Liver (tissue), 9 donors: ENCODE results near the gene CSPG5. TPM values are rescaled to one million over a fixed set of nuclear protein-coding genes. Genes with fewer than 3 reads are reported as not detected.

Experiments
- DNase-seq: peaks from one replicate; pipeline ENCODE4 v3.0.0-alpha.2; 2017; ENCODE audit warnings: low spot score
- H3K27ac ChIP-seq, 2 donors: one replicate each; pipeline ENCODE4 v1.7.0; 2013; ENCODE audit warnings: inconsistent platforms in 2 of 2, low read length in 2 of 2, control low read depth in 1 of 2, low read depth in 1 of 2, mild to moderate bottlenecking in 1 of 2
- H3K27me3 ChIP-seq, 4 donors: one replicate each; pipeline versions ENCODE4 v1.6.1 to v1.7.0; 2013; ENCODE audit warnings: low read length in 3 of 4, inconsistent platforms in 1 of 4, mild to moderate bottlenecking in 1 of 4, moderate library complexity in 1 of 4; ENCODE audit not compliant: control insufficient read depth in 4 of 4, insufficient read depth in 4 of 4
- H3K36me3 ChIP-seq, 4 donors: one replicate each; pipeline versions ENCODE4 v1.6.1 to v1.7.0; 2013; ENCODE audit warnings: low read length in 3 of 4, mild to moderate bottlenecking in 3 of 4, low read depth in 1 of 4, moderate library complexity in 1 of 4; ENCODE audit not compliant: control insufficient read depth in 4 of 4, insufficient read depth in 3 of 4
- H3K4me1 ChIP-seq, 4 donors: one replicate each; pipeline versions ENCODE4 v1.6.1 to v1.7.0; 2013; ENCODE audit warnings: low read length in 3 of 4, mild to moderate bottlenecking in 3 of 4, moderate library complexity in 1 of 4; ENCODE audit not compliant: control insufficient read depth in 4 of 4, insufficient read depth in 4 of 4
- H3K4me3 ChIP-seq, 3 donors: one replicate each; pipeline versions ENCODE4 v1.6.1 to v1.7.0; 2013; ENCODE audit warnings: low read length in 3 of 3, control low read depth in 1 of 3, low read depth in 1 of 3, mild to moderate bottlenecking in 1 of 3
- H3K9ac ChIP-seq, 2 donors: one replicate each; pipeline ENCODE4 v1.7.0; 2013; ENCODE audit warnings: low read length in 2 of 2, mild to moderate bottlenecking in 2 of 2, moderate library complexity in 2 of 2, control low read depth in 1 of 2, low read depth in 1 of 2
- H3K9me3 ChIP-seq, 4 donors: one replicate each; pipeline versions ENCODE4 v1.6.1 to v1.7.0; 2013; ENCODE audit warnings: low read length in 3 of 4; ENCODE audit not compliant: control insufficient read depth in 4 of 4
- EGR1 ChIP-seq, 2 donors: IDR thresholded peaks; 2 replicates each; pipeline ENCODE4 v1.6.1; 2016 to 2018; ENCODE audit warnings: antibody characterized with exemption in 2 of 2, low read depth in 2 of 2
- FOXA1 ChIP-seq: IDR thresholded peaks from 2 replicates; pipeline ENCODE4 v1.6.1; 2016; ENCODE audit warnings: antibody characterized with exemption
- FOXA2 ChIP-seq: IDR thresholded peaks from 2 replicates; pipeline ENCODE4 v1.6.1; 2016; ENCODE audit warnings: antibody characterized with exemption
- GABPA ChIP-seq, 2 donors: IDR thresholded peaks in 1 of 2; conservative IDR thresholded peaks in 1 of 2; 2 replicates each; pipeline ENCODE4 v1.6.1; 2016; ENCODE audit warnings: antibody characterized with exemption in 2 of 2, mild to moderate bottlenecking in 1 of 2, moderate library complexity in 1 of 2
- HNF4A ChIP-seq, 2 donors: conservative IDR thresholded peaks; 2 replicates each; pipeline ENCODE4 v1.6.1; 2016; ENCODE audit warnings: antibody characterized with exemption in 2 of 2, mild to moderate bottlenecking in 2 of 2
- HNF4G ChIP-seq: IDR thresholded peaks from 2 replicates; pipeline ENCODE4 v1.6.1; 2016; ENCODE audit warnings: antibody characterized with exemption
- JUND ChIP-seq, 2 donors: IDR thresholded peaks; 2 replicates each; pipeline ENCODE4 v1.6.1; 2016; ENCODE audit warnings: antibody characterized with exemption in 2 of 2
- NR2F2 ChIP-seq: IDR thresholded peaks from 2 replicates; pipeline ENCODE4 v1.6.1; 2016; ENCODE audit warnings: antibody characterized with exemption
- RAD21 ChIP-seq, 2 donors: IDR thresholded peaks; 2 replicates each; pipeline ENCODE4 v1.6.1; 2016; ENCODE audit warnings: antibody characterized with exemption in 2 of 2, mild to moderate bottlenecking in 2 of 2
- RXRA ChIP-seq, 2 donors: IDR thresholded peaks; 2 replicates each; pipeline ENCODE4 v1.6.1; 2017 to 2018; ENCODE audit warnings: antibody characterized with exemption in 2 of 2, mild to moderate bottlenecking in 1 of 2
- SP1 ChIP-seq: IDR thresholded peaks from 2 replicates; pipeline ENCODE4 v1.6.1; 2018; ENCODE audit warnings: antibody characterized with exemption, mild to moderate bottlenecking
- TAF1 ChIP-seq: conservative IDR thresholded peaks from 2 replicates; pipeline ENCODE4 v1.6.1; 2016; ENCODE audit warnings: antibody characterized with exemption, mild to moderate bottlenecking
- YY1 ChIP-seq: IDR thresholded peaks from 2 replicates; pipeline ENCODE4 v1.6.1; 2016; ENCODE audit warnings: antibody characterized with exemption, mild to moderate bottlenecking
- WGBS: extraction: QIAGEN DNeasy Blood & Tissue Kit; methylation state at CpG from one replicate; pipeline ENCODE4 v1.1.7; 2013; 5-methylcytosine and 5-hydroxymethylcytosine counted together
- polyA plus RNA-seq, 2 donors: library from polyadenylated mRNA; stranded (reverse) in 1 of 2; unstranded in 1 of 2; fragments of 200-250 nt in 1 of 2; fragments of >200 nt in 1 of 2; fragmentation: Nextera tagmentation in 1 of 2; extraction: Ambion mirVana in 1 of 2; gene quantifications; one replicate each; pipeline versions ENCODE4 v1.2.1 to v1.2.3, GENCODE V29; 2013 to 2015
- total RNA-seq, 2 donors: library from RNA; depleted of rRNA; stranded (reverse); fragments of >200 nt; gene quantifications; one replicate each; pipeline ENCODE4 v1.2.3, GENCODE V29; 2014
- TF ChIP-seq, protein P1 (sequence below): IDR thresholded peaks from 2 replicates; pipeline ENCODE4 v1.6.1; 2016; ENCODE audit warnings: antibody characterized with exemption
- TF ChIP-seq, protein P2 (sequence below): fragments of 150-350 bp; IDR thresholded peaks from 2 replicates; pipeline ENCODE4 v1.5.1; 2017; ENCODE audit warnings: improper control_type of control experiment, low read depth, low read length; ENCODE audit not compliant: missing input control
- TF ChIP-seq, protein P3 (sequence below): IDR thresholded peaks from 2 replicates; pipeline ENCODE4 v1.6.1; 2016; ENCODE audit warnings: antibody characterized with exemption
- TF ChIP-seq, protein P4 (sequence below): IDR thresholded peaks from 2 replicates; pipeline ENCODE4 v1.6.1; 2016; ENCODE audit warnings: antibody characterized with exemption, mild to moderate bottlenecking
- TF ChIP-seq, protein P5 (sequence below): IDR thresholded peaks from 2 replicates; pipeline ENCODE4 v1.6.1; 2016; ENCODE audit warnings: antibody characterized with exemption
- donor health status: healthy.
- donor health status: healthy.
- donor health status: healthy.
- donor health status: healthy.
- donor health status: healthy.

CSPG5 gene
- total and polyA plus RNA-seq, 4 donors = 0.25 to 0.42 (median 0.33) TPM; not detected in 1

DNA sequence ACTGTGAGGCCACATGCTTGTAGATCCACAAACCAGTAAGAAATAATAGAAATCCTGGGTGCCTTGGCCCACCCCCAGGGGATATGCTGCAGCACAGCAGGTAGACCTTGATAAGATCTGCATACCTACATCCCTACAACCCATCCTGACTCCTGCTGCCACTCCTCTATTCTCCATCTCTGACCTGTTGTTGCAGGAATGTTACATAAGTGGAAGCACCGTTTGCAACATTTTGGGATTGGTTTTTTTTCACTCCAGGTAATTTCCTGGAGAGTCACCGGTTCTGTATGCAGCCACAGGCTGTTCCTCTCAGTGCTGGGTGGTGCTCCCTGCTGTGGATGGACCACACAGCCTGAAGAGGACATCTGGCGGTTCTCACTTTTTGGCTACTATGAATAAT lies 16.1 kb upstream of the CSPG5 start:
- 81% methylated on average over 3 of the region's 3 CpGs for WGBS
- TF ChIP-seq YY1 (no peak), NR2F2 (no peak), FOXA2 (no peak), TAF1 (no peak), JUND (IDR thresholded peaks at IDR 0.05) (no peak), RXRA (IDR thresholded peaks at IDR 0.05) (no peak), GABPA (IDR thresholded peaks at IDR 0.05 in 1 of 2, conservative IDR thresholded peaks at IDR 0.05 in 1 of 2) (no peak), FOXA1 (no peak), EGR1 (IDR thresholded peaks at IDR 0.05; ENCODE audit: low read depth in 2 of 2) (no peak), HNF4G (no peak), HNF4A (conservative IDR thresholded peaks at IDR 0.05) (no peak), RAD21 (IDR thresholded peaks at IDR 0.05) (no peak), SP1 (no peak)
- TF ChIP-seq, protein P1, sequence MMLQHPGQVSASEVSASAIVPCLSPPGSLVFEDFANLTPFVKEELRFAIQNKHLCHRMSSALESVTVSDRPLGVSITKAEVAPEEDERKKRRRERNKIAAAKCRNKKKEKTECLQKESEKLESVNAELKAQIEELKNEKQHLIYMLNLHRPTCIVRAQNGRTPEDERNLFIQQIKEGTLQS = no peak
- TF ChIP-seq, protein P2, sequence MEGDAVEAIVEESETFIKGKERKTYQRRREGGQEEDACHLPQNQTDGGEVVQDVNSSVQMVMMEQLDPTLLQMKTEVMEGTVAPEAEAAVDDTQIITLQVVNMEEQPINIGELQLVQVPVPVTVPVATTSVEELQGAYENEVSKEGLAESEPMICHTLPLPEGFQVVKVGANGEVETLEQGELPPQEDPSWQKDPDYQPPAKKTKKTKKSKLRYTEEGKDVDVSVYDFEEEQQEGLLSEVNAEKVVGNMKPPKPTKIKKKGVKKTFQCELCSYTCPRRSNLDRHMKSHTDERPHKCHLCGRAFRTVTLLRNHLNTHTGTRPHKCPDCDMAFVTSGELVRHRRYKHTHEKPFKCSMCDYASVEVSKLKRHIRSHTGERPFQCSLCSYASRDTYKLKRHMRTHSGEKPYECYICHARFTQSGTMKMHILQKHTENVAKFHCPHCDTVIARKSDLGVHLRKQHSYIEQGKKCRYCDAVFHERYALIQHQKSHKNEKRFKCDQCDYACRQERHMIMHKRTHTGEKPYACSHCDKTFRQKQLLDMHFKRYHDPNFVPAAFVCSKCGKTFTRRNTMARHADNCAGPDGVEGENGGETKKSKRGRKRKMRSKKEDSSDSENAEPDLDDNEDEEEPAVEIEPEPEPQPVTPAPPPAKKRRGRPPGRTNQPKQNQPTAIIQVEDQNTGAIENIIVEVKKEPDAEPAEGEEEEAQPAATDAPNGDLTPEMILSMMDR = no peak
- TF ChIP-seq, protein P3, sequence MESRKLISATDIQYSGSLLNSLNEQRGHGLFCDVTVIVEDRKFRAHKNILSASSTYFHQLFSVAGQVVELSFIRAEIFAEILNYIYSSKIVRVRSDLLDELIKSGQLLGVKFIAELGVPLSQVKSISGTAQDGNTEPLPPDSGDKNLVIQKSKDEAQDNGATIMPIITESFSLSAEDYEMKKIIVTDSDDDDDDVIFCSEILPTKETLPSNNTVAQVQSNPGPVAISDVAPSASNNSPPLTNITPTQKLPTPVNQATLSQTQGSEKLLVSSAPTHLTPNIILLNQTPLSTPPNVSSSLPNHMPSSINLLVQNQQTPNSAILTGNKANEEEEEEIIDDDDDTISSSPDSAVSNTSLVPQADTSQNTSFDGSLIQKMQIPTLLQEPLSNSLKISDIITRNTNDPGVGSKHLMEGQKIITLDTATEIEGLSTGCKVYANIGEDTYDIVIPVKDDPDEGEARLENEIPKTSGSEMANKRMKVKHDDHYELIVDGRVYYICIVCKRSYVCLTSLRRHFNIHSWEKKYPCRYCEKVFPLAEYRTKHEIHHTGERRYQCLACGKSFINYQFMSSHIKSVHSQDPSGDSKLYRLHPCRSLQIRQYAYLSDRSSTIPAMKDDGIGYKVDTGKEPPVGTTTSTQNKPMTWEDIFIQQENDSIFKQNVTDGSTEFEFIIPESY = no peak
- TF ChIP-seq, protein P4, sequence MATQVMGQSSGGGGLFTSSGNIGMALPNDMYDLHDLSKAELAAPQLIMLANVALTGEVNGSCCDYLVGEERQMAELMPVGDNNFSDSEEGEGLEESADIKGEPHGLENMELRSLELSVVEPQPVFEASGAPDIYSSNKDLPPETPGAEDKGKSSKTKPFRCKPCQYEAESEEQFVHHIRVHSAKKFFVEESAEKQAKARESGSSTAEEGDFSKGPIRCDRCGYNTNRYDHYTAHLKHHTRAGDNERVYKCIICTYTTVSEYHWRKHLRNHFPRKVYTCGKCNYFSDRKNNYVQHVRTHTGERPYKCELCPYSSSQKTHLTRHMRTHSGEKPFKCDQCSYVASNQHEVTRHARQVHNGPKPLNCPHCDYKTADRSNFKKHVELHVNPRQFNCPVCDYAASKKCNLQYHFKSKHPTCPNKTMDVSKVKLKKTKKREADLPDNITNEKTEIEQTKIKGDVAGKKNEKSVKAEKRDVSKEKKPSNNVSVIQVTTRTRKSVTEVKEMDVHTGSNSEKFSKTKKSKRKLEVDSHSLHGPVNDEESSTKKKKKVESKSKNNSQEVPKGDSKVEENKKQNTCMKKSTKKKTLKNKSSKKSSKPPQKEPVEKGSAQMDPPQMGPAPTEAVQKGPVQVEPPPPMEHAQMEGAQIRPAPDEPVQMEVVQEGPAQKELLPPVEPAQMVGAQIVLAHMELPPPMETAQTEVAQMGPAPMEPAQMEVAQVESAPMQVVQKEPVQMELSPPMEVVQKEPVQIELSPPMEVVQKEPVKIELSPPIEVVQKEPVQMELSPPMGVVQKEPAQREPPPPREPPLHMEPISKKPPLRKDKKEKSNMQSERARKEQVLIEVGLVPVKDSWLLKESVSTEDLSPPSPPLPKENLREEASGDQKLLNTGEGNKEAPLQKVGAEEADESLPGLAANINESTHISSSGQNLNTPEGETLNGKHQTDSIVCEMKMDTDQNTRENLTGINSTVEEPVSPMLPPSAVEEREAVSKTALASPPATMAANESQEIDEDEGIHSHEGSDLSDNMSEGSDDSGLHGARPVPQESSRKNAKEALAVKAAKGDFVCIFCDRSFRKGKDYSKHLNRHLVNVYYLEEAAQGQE = no peak
- TF ChIP-seq, protein P5, sequence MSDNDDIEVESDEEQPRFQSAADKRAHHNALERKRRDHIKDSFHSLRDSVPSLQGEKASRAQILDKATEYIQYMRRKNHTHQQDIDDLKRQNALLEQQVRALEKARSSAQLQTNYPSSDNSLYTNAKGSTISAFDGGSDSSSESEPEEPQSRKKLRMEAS = no peak

More for the DNA sequence above, 16.1 kb upstream of the CSPG5 start:
- no peak for DNase-seq
- Histone ChIP-seq H3K4me3 (no peak overlapping the region), H3K36me3 (peaks cover 1 to 28% (median 16%) of the 10 kb centered on the region in 4 donors), H3K9ac (no peak overlapping the region), H3K9me3 (no peaks in the 10 kb centered on the region), H3K27me3 (no peaks in the 10 kb centered on the region), H3K27ac (no peak overlapping the region), H3K4me1 (no peaks in the 10 kb centered on the region)
